Breast epithelium (tissue), 4 donors: ENCODE data around the gene MRPL24. TPM values are rescaled to one million over a fixed set of nuclear protein-coding genes. Genes with fewer than 3 reads are reported as not detected.

Experiments
- DNase-seq, 2 donors: peaks; one replicate each; pipeline ENCODE4 v3.0.0-alpha.2; 2019; ENCODE audit warnings: low spot score in 2 of 2
- H3K27ac ChIP-seq, 2 donors: fragments of 200-600 bp; sonication (generic) in 1 of 2; one replicate each; pipeline ENCODE4 v1.5.1; 2016 to 2019; ENCODE audit warnings: mild to moderate bottlenecking in 1 of 2
- H3K27me3 ChIP-seq, 2 donors: fragments of 200-600 bp; sonication (generic) in 1 of 2; one replicate each; pipeline versions ENCODE4 v1.5.1 to v1.6.0; 2017 to 2019; ENCODE audit warnings: control low read depth in 1 of 2, mild to moderate bottlenecking in 1 of 2
- H3K36me3 ChIP-seq: fragments of 200-600 bp; one replicate; pipeline ENCODE4 v1.5.1; 2019
- H3K4me1 ChIP-seq, 2 donors: fragments of 200-600 bp; sonication (generic); one replicate each; pipeline ENCODE4 v1.5.1; 2016 to 2019; ENCODE audit warnings: control low read depth in 1 of 2
- H3K4me3 ChIP-seq, 3 donors: fragments of 200-600 bp; sonication (generic); 1 replicate in 2 of 3; 2 replicates in 1 of 3; pipeline ENCODE4 v1.5.1; 2016 to 2019; ENCODE audit warnings: mild to moderate bottlenecking in 3 of 3, moderate library complexity in 2 of 3
- H3K9me3 ChIP-seq, 2 donors: fragments of 200-600 bp; sonication (generic) in 1 of 2; one replicate each; pipeline ENCODE4 v1.5.1; 2016 to 2019; ENCODE audit warnings: control low read depth in 1 of 2
- CTCF ChIP-seq, 3 donors: fragments of 450-650 bp; IDR thresholded peaks; one replicate each; pipeline ENCODE4 v1.5.1; 2016 to 2017; ENCODE audit warnings: antibody characterized with exemption in 3 of 3, mild to moderate bottlenecking in 3 of 3, moderate library complexity in 3 of 3
- POLR2A ChIP-seq: fragments of 450-650 bp; IDR thresholded peaks from one replicate; pipeline ENCODE4 v1.6.1; 2016; ENCODE audit warnings: antibody characterized with exemption, mild to moderate bottlenecking, moderate library complexity
- POLR2AphosphoS5 ChIP-seq, 3 donors: sonication (generic); formaldehyde crosslinking; IDR thresholded peaks; one replicate each; pipeline ENCODE4 v1.6.1; 2017; ENCODE audit warnings: antibody characterized with exemption in 3 of 3
- intact Hi-C: fragments of 100-400 bp; cut with DNase I; formaldehyde crosslinking; loops from one replicate; pipeline ENCODE4 v1.15.1; 2023; ENCODE audit warnings: low total_unique reads
- total RNA-seq, 3 donors: library from RNA; depleted of rRNA; stranded (reverse); fragments of >200 nt; gene quantifications; one replicate each; pipeline ENCODE4 v1.1.0, GENCODE V29; 2016

MRPL24 gene
- total RNA-seq, 3 donors from 2014 or later: 36.6 to 63.9 (median 63.8) TPM

GRCh38 chr1:156743367-156744302 lies 2.7 kb upstream of the MRPL24 start:
- Histone ChIP-seq H3K27ac (peak overlapping the region; percentile 100), H3K9me3 (no peaks in the 10 kb centered on the region), H3K27me3 (no peaks in the 10 kb centered on the region), H3K36me3 (no peaks in the 10 kb centered on the region), H3K4me3 (no peak overlapping the region), H3K4me1 (peaks cover 7 to 22% of the 10 kb centered on the region in 2 donors)
- TF ChIP-seq POLR2AphosphoS5 (IDR thresholded peaks at IDR 0.05) (no peak), CTCF (IDR thresholded peaks at IDR 0.05) (no peak)
- no peak for DNase-seq
- intact Hi-C loops: no loop called here

GRCh38 chr1:156742801-156743200 lies 1.9 kb upstream of the MRPL24 start:
- H3K9me3 ChIP-seq: no peaks in the 10 kb centered on the region
- TF ChIP-seq CTCF (IDR thresholded peaks at IDR 0.05) (no peak), POLR2AphosphoS5 (IDR thresholded peaks at IDR 0.05) (no peak), POLR2A (no peak)
- no peak for DNase-seq
- H3K4me1 ChIP-seq: peaks cover 2 to 15% of the 10 kb centered on the region in 2 donors
- intact Hi-C loops: no loop called here
- H3K4me3 ChIP-seq: no peak overlapping the region
- no peaks in the 10 kb centered on the region for H3K27me3 ChIP-seq
- H3K36me3 ChIP-seq: no peaks in the 10 kb centered on the region
- peak overlapping the region in 1 of 2 donors; percentile 23 for H3K27ac ChIP-seq

GRCh38 chr1:156742017-156742416 lies 1.1 kb upstream of the MRPL24 start:
- Histone ChIP-seq H3K4me1 (peaks cover 0 to 14% of the 10 kb centered on the region in 2 donors), H3K4me3 (no peak overlapping the region), H3K27ac (peak overlapping the region; percentile 91 to 97), H3K36me3 (no peaks in the 10 kb centered on the region), H3K9me3 (no peaks in the 10 kb centered on the region), H3K27me3 (no peaks in the 10 kb centered on the region)
- no peak for DNase-seq
- TF ChIP-seq POLR2AphosphoS5 (IDR thresholded peaks at IDR 0.05) (no peak), POLR2A (no peak), CTCF (IDR thresholded peaks at IDR 0.05) (no peak)
- intact Hi-C loops: no loop called here

- no peak for TF ChIP-seq CTCF (IDR thresholded peaks at IDR 0.05)
- TF ChIP-seq POLR2AphosphoS5 (IDR thresholded peaks at IDR 0.05): no peak
- no peak for TF ChIP-seq POLR2A
- Histone ChIP-seq H3K27me3 (no peaks in the 10 kb centered on the region), H3K36me3 (peaks cover 2% of the 10 kb centered on the region), H3K4me3 (peak overlapping the region; percentile 15 to 78 (median 75)), H3K4me1 (peaks cover 0 to 14% of the 10 kb centered on the region in 2 donors), H3K27ac (peak overlapping the region; percentile 91 to 97), H3K9me3 (no peaks in the 10 kb centered on the region)
- intact Hi-C loops: no loop called here
- DNase-seq: no peak
These were observed 644 bp upstream of the MRPL24 start for GRCh38 chr1:156741481-156741983.

- Histone ChIP-seq H3K9me3 (no peaks in the 10 kb centered on the region), H3K27ac (peak overlapping the region; percentile 79 to 91), H3K4me1 (peaks cover 0 to 5% of the 10 kb centered on the region in 2 donors), H3K4me3 (peak overlapping the region; percentile 70 to 78 (median 75)), H3K27me3 (no peaks in the 10 kb centered on the region), H3K36me3 (peaks cover 6% of the 10 kb centered on the region)
- no peak for DNase-seq
- intact Hi-C loops: no loop called here
- TF ChIP-seq POLR2A: no peak
- no peak for TF ChIP-seq CTCF (IDR thresholded peaks at IDR 0.05)
- no peak for TF ChIP-seq POLR2AphosphoS5 (IDR thresholded peaks at IDR 0.05)
These were observed 599 bp downstream of the MRPL24 start for GRCh38 chr1:156740237-156740740.
